ENCODE results near the gene EVPL.
"Not testable (repeated sequence)": the region's sequence is repeated elsewhere in the genome, so short reads cannot be mapped to it uniquely, and the experiment has no call there.

- not testable (repeated sequence) for TF ChIP-seq CTCF, POLR2A (IDR thresholded peaks at IDR 0.05)
These were observed 15.8 kb upstream of the EVPL start for GRCh38 chr17:76042868-76043267.

Data from thyroid gland (tissue), 4 donors.